IPS-18c (cell line): ENCODE results near the gene YJEFN3.

Experiments used
- H3K4me3 ChIP-seq: 2 replicates; pipeline ENCODE4 v1.7.0; 2013; ENCODE audit warnings: low read depth, mild to moderate bottlenecking, low read length, moderate library complexity; ENCODE audit not compliant: insufficient read depth
- H3K9me3 ChIP-seq: one replicate; pipeline ENCODE4 v1.6.1; 2013; ENCODE audit warnings: mild to moderate bottlenecking, low read length, moderate library complexity; ENCODE audit not compliant: control insufficient read depth, insufficient read depth

Gene YJEFN3

DNA sequence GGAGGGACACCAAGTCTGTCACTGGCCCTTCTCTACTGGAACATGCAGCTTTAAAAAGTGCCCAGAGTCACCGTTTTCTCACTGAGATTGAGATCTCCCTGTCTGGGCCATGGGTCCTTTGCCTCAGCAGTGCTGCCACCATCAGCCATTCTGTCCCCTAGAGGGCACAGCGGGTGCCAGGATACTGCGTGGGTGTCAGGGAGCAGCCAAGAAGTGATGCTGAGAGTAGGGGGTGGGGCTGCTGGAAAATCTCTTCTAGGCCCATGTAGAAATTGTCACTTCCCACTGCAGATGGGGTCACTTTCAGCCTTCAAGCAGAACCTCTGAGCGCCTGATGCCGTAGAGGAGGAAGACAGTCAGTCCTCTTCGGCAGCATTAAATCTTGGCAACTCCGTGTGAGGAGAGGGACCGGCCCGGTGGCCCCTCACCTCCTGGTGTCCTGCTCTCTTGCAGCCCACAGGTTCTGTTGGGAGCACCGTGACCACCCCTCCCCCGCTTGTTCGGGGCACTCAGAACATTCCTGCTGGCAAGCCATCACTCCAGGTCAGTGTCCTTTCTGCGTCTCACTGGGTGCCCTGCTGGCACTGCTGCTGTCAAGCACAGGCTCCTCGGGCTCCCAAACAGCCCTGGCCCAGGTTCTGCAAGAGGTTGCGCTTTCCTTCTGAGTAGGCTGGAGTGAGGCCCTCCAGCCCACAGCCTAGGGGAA, 34.7 kb upstream of the YJEFN3 start:
- H3K4me3 ChIP-seq, result no peak overlapping the region
- no peaks in the 10 kb centered on the region for H3K9me3 ChIP-seq

GRCh38 chr19:19495614-19496603, 32.8 kb upstream of the YJEFN3 start:
- no peak overlapping the region for H3K4me3 ChIP-seq
- peaks cover 2% of the 10 kb centered on the region for H3K9me3 ChIP-seq

GRCh38 chr19:19498255-19498991, 30.3 kb upstream of the YJEFN3 start:
- peaks cover 2% of the 10 kb centered on the region for H3K9me3 ChIP-seq

DNA sequence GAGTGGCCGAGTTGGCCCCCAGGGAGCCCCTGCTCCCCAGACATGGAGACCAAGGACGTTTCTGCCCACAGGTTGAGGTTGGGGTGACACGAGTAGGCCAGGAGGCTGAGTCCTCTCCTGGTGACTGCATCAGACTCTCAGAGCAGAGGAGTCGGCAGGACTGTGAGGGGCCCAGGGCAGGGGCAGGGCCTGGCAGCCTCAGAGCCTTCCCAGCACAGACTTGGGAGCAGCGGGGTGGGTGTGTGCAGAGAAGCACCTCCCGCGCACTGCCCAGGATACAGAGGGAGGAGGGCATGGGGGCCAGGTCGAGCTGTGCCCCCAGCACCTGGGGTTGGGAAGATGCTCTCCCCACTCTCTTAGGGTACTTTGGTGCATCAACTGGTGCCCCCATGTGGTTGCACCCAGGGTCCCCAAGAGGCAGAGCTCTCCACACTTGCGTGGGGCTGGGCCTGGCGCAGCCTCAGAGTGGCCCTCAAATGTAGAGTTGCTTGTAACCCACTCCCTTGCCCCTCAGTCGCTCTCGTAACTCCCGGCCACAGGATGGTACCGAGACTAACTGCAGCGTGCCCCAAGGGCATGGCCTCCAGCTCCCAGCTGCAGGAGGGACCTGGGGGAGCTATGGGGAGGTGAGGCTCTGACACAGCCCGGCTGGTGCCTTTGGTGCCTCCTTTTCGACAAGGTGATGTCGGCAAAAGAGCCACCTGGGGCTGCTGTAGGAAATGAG, 29.3 kb upstream of the YJEFN3 start:
- Histone ChIP-seq H3K4me3 (no peak overlapping the region), H3K9me3 (peaks cover 2% of the 10 kb centered on the region)

More at GRCh38 chr19:19498255-19498991, 30.3 kb upstream of the YJEFN3 start:
- no peak overlapping the region for H3K4me3 ChIP-seq

DNA sequence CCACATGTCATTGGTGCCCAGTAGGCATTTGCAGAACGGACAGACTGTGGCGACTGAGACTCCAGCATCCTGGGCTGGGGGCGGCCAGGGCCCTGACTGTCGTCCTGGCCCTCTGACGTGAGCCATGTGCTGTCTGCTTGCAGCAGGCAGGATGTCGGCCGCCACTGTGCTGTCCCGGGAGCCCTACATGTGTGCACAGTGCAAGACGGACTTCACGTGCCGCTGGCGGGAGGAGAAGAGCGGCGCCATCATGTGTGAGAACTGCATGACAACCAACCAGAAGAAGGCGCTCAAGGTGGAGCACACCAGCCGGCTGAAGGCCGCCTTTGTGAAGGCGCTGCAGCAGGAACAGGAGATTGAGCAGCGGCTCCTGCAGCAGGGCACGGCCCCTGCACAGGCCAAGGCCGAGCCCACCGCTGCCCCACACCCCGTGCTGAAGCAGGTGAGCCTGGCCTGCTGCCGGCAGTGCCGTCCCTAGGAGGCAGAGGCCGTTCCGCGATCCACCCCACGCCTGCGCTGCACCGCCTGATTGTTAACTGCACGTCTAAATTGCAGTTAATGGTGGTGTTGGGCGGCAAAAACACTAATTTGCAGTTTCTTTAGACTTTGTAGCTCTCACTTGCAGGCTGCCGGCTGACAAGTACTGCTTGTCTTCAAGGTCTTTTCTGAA, 27.6 kb upstream of the YJEFN3 start:
- H3K4me3 ChIP-seq, result no peak overlapping the region
- peaks cover 2% of the 10 kb centered on the region for H3K9me3 ChIP-seq

DNA sequence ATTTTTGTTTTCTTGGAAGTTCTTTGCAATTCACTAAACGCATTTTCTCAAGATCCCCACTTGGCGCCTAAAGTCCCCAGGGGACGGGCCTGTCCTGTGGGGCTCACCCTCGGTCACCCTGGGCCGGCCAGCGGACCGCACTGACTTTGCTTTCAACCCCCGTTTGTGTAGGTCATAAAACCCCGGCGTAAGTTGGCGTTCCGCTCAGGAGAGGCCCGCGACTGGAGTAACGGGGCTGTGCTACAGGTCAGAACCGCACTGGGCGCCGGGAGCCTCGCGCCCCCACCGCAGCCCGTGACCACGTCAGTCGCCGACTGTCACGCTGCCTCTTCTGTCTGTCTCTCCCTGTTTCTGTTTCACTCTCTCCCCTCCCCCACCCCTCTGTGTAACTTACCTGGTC, 26.9 kb upstream of the YJEFN3 start:
- Histone ChIP-seq H3K4me3 (no peak overlapping the region), H3K9me3 (peaks cover 2% of the 10 kb centered on the region)

DNA sequence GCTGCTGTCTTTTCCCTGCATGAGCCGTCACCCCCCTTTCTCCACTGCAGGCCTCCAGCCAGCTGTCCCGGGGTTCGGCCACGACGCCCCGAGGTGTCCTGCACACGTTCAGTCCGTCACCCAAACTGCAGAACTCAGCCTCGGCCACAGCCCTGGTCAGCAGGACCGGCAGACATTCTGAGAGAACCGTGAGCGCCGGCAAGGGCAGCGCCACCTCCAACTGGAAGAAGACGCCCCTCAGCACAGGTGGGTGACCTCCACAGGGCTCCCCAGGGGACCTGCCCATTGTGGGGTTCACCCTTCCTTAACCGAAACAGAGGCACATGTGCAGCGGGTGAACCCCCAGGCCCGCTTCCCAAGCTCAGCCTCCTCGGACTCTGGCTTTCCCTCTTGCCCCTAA, 26.4 kb upstream of the YJEFN3 start:
- Histone ChIP-seq H3K4me3 (no peak overlapping the region), H3K9me3 (peaks cover 2% of the 10 kb centered on the region)

- no peak overlapping the region for H3K4me3 ChIP-seq
- peaks cover 2% of the 10 kb centered on the region for H3K9me3 ChIP-seq
These were observed 25.7 kb upstream of the YJEFN3 start for GRCh38 chr19:19502808-19503602.

- no peaks in the 10 kb centered on the region for H3K9me3 ChIP-seq
- H3K4me3 ChIP-seq, result no peak overlapping the region
These were observed 23.7 kb upstream of the YJEFN3 start for GRCh38 chr19:19504754-19505668.

DNA sequence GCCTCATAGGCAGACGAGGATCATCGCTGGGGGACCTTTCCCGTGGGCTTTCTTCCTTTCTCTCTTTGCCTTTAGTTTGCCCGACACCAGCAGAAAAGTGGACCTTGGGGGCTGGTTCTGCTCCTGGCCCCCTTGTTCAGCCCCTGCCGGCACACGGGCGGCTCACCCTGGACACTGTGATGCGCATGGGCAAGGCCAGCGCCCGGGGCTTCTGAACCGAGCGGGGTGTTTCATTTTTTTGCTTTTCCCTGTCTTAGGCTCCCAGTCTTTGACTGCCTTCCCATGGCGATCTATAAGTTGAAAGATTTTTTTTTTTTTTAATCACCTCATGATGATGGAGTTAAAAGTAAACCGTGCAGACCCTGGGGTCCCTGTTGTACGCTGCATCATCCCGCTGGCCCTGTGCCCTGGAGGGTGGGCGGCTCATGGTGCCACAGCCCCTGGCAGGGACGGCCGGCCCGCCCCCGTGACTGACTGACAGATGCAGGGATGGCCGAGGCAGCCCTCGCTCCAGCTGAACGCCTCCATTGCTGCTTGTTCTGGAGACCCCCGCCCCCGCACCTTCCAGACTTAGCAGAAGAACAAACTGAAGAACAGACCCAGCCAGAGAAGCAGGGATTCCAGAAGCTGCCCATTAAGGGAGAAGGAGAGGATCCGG, 22.9 kb upstream of the YJEFN3 start:
- H3K9me3 ChIP-seq, result no peaks in the 10 kb centered on the region
- H3K4me3 ChIP-seq, result no peak overlapping the region

DNA sequence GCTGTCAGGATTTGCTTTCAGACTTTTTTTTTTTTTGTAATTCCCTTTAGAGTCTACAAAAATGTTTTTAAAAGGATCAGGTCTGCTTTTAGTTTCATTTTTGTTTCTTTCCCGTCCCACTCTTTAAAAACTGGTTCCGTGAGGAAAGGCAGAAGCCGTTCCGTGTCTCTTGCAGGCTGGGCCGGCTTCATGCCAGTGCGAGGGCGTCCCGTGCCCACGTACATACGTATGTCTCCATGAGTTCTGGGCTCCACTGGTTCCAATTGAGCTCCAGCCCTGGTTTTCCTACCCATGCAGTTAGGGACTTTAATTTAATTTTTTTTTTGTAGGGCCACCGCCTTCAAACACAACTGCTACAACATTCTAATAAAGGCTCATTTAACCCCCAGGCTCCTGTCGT, 22.1 kb upstream of the YJEFN3 start:
- H3K9me3 ChIP-seq, result no peaks in the 10 kb centered on the region
- no peak overlapping the region for H3K4me3 ChIP-seq

DNA sequence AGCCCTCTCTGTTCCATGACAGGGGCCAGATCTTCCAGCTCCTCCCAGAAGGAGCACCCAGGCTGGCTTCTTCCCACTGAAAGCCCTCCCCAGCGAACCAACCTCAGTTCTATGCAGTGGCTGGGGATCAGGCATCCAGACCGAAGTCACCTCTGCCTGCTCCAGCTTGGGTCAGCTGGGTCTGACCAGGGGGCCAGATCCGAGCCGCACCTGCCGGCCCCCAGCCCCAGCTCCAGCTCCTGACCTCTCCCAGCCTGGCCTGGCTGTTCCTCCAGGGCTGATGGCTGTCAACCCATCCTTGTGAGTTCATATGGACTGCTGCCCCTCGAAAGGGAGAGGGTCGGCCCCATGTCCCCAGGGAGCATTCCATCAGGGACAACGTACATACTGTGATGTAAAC, 21.4 kb upstream of the YJEFN3 start:
- Histone ChIP-seq H3K4me3 (no peak overlapping the region), H3K9me3 (no peaks in the 10 kb centered on the region)

DNA sequence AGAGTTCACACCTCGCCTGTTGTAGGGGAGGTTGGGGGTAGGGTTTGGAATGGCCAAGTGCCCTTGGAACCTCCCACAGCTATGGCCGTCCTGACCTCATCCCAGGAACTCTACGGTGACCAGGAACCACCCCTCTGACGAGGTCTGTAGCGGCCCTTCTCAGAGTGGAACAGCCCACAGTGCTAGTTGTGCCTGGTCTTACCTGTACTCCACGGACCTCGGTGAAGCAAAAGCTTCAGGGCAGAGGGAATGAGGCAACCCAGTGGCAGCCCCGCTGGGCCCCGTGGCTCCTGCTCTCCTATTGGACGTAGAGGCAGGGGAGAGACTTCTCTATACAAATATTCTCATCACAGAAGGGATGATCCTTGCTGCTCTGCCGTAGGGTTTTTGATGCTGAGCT, 20.5 kb upstream of the YJEFN3 start:
- no peaks in the 10 kb centered on the region for H3K9me3 ChIP-seq
- no peak overlapping the region for H3K4me3 ChIP-seq

DNA sequence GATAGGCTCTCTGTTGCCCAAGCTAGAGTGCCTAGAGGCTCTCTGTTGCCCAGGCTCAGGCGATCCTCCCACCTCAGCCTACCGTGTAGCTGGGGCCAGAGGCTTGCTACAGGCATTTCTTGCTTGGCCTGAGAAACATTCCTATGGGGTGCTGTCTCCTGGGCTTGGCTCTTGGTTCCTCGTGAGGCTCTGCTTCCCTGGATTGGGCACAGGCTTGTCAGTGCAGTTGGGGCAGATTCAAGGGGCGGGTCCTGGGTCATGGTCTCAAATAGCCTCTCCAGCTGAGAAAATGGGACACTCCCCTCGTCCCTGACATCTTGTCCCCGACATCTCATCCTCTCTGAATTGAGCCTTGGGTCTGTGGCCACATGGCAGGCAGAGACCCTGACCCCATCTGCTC, 18.3 kb upstream of the YJEFN3 start:
- no peaks in the 10 kb centered on the region for H3K9me3 ChIP-seq
- H3K4me3 ChIP-seq, result no peak overlapping the region

DNA sequence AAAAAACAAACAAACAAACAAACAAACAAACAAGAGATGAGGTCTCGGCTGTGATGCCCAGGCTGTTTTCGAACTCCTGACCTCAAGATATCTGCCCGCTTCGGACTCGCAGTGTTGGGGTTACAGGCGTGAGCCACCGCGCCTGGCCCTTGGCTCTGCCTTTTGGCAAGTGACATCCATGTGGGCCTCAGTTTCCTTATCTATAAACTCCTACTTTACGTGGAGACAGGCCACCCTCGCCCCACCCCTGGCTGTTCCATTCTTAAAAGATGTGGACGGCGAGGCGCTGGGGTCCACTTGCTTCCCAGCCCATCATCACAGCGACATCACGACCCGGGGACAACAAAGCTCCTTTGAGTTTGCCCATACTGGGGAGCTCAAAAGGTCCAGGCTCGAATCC, 15.0 kb upstream of the YJEFN3 start:
- Histone ChIP-seq H3K4me3 (no peak overlapping the region), H3K9me3 (no peaks in the 10 kb centered on the region)
